Endothelial cell of umbilical vein (primary cell): ENCODE data around the gene MYL11. TPM values are rescaled to one million over a fixed set of nuclear protein-coding genes. Genes with fewer than 3 reads are reported as not detected.
A peak's percentile ranks its signal among the peaks of the same experiment; 100 is the strongest.
"Not testable (repeated sequence)": the region's sequence is repeated elsewhere in the genome, so short reads cannot be mapped to it uniquely, and the experiment has no call there.

ENCODE experiments used
- Bru-seq: library from RNA; stranded (reverse); fragments of 400-500 nt; gene quantifications from one replicate; lab custom pipeline; 2021; lab: Mats Ljungman, UMichigan
- BruChase-seq, 2 experiments: library from RNA; stranded (reverse); fragments of 400-500 nt; gene quantifications; one replicate each; lab custom pipeline; 2021; lab: Mats Ljungman, UMichigan
- BruUV-seq: library from RNA; stranded (reverse); fragments of 400-500 nt; replicated peaks from 2 replicates; lab custom pipeline; 2021; lab: Mats Ljungman, UMichigan
- CTCF ChIA-PET: fragments of 300-600, 350-600 bp; sonication (Branson Sonifier 250); formaldehyde crosslinking; loops from one replicate; lab custom pipeline; 2021; ENCODE audit warnings: antibody characterized with exemption, inconsistent platforms; lab: Charles Lee
- POLR2A ChIA-PET: fragments of 300-600, 350-600 bp; sonication (Branson Sonifier 250); formaldehyde crosslinking; loops from one replicate; lab custom pipeline; 2021; ENCODE audit warnings: antibody characterized with exemption, inconsistent platforms; lab: Charles Lee
- DNase-seq: peaks from one replicate; pipeline ENCODE4 v3.0.0-alpha.2; 2011; ENCODE audit warnings: low read depth, low spot score
- FAIRE-seq: peaks from 2 replicates; lab custom pipeline; 2011; peaks lifted over from hg19 to GRCh38; lab: Jason Lieb, UNC
- H2AFZ ChIP-seq: 2 replicates; pipeline ENCODE4 v1.6.0; 2012; ENCODE audit warnings: low read depth, low read length, control low read depth, inconsistent platforms
- H3K27ac ChIP-seq: 2 replicates; pipeline ENCODE4 v1.5.1; 2011; ENCODE audit warnings: low read depth, mild to moderate bottlenecking, control low read depth, low read length, moderate library complexity; ENCODE audit not compliant: insufficient read depth
- H3K27me3 ChIP-seq, 2 experiments: 2 replicates each; pipeline versions ENCODE4 v1.6.0 to v1.6.1; 2011; ENCODE audit warnings: low read length in 2 of 2, mixed read lengths in 1 of 2; ENCODE audit not compliant: control insufficient read depth in 2 of 2, insufficient read depth in 2 of 2
- H3K36me3 ChIP-seq, 2 experiments: 2 replicates in 1 of 2; 3 replicates in 1 of 2; pipeline ENCODE4 v1.5.1; 2011; ENCODE audit warnings: low read length in 2 of 2, mild to moderate bottlenecking in 1 of 2, moderate library complexity in 1 of 2; ENCODE audit not compliant: control insufficient read depth in 2 of 2, insufficient read depth in 2 of 2; ENCODE audit errors: extremely low read depth in 1 of 2
- H3K4me1 ChIP-seq: 3 replicates; pipeline ENCODE4 v1.5.1; 2011; ENCODE audit warnings: mild to moderate bottlenecking, low read length; ENCODE audit not compliant: control insufficient read depth, insufficient read depth; ENCODE audit errors: extremely low read depth
- H3K4me2 ChIP-seq: 2 replicates; pipeline ENCODE4 v1.6.1; 2011; ENCODE audit warnings: low read length, control low read depth, mixed read lengths; ENCODE audit not compliant: insufficient read depth
- H3K4me3 ChIP-seq, 3 experiments: fragments of 200-600 bp in 1 of 3; sonication (generic), shearing (Covaris generic) in 1 of 3; replicated peaks in 1 of 3; 2 replicates each; pipeline ENCODE4 v1.5.1; 2011 to 2016; ENCODE audit warnings: control low read depth in 3 of 3, low read length in 3 of 3, mild to moderate bottlenecking in 2 of 3, inconsistent platforms in 1 of 3, low read depth in 1 of 3, moderate library complexity in 1 of 3; ENCODE audit not compliant: insufficient read depth in 1 of 3
- H3K79me2 ChIP-seq: 2 replicates; pipeline ENCODE4 v1.6.0; 2012; ENCODE audit warnings: low read length, inconsistent platforms; ENCODE audit not compliant: control insufficient read depth, insufficient read depth
- H3K9ac ChIP-seq: replicated peaks from 2 replicates; pipeline ENCODE3; 2011; ENCODE audit warnings: low read length, control low read depth; ENCODE audit not compliant: insufficient read depth; ENCODE audit errors: extremely low read depth
- H3K9me1 ChIP-seq: replicated peaks from 3 replicates; pipeline ENCODE4 v1.6.0; 2011; ENCODE audit warnings: mild to moderate bottlenecking, low read length; ENCODE audit not compliant: control insufficient read depth, insufficient read depth; ENCODE audit errors: extremely low read depth
- H3K9me3 ChIP-seq: replicated peaks from 2 replicates; pipeline ENCODE4 v1.5.1; 2012; ENCODE audit warnings: low read length, inconsistent platforms; ENCODE audit not compliant: control insufficient read depth, insufficient read depth
- H4K20me1 ChIP-seq: replicated peaks from 2 replicates; pipeline ENCODE3; 2011; ENCODE audit warnings: mild to moderate bottlenecking, low read length; ENCODE audit not compliant: control insufficient read depth, insufficient read depth; ENCODE audit errors: extremely low read depth
- EZH2 ChIP-seq: IDR thresholded peaks from 2 replicates; pipeline ENCODE4 v1.6.1; 2012; ENCODE audit warnings: borderline replicate concordance, low read depth, mild to moderate bottlenecking, moderate library complexity, low read length, inconsistent platforms; ENCODE audit not compliant: severe bottlenecking
- FOS ChIP-seq: IDR thresholded peaks from 2 replicates; pipeline ENCODE4 v1.6.1; 2011; ENCODE audit warnings: mild to moderate bottlenecking, low read length, moderate library complexity, borderline replicate concordance; ENCODE audit not compliant: insufficient read depth
- GATA2 ChIP-seq: IDR thresholded peaks from 2 replicates; pipeline ENCODE4 v1.7.0; 2011; ENCODE audit warnings: low read depth, mild to moderate bottlenecking, moderate library complexity, mixed read lengths, low read length; ENCODE audit not compliant: insufficient read length, insufficient read depth
- JUN ChIP-seq: IDR thresholded peaks from 2 replicates; pipeline ENCODE4 v1.6.1; 2011; ENCODE audit warnings: borderline replicate concordance, low read depth; ENCODE audit not compliant: insufficient read length, insufficient read depth
- MAX ChIP-seq: IDR thresholded peaks from 2 replicates; pipeline ENCODE4 v1.6.1; 2011; ENCODE audit not compliant: insufficient read depth, insufficient read length
- MYC ChIP-seq: IDR thresholded peaks from one replicate; pipeline ENCODE4 v1.6.1; 2011; ENCODE audit warnings: mild to moderate bottlenecking, low read depth, low read length
- POLR2A ChIP-seq: IDR thresholded peaks from 2 replicates; pipeline ENCODE4 v1.6.1; 2012; ENCODE audit warnings: low read depth, mild to moderate bottlenecking, control low read depth, low read length
- POLR2AphosphoS5 ChIP-seq: IDR thresholded peaks from 2 replicates; pipeline ENCODE4 v1.6.1; 2012; ENCODE audit warnings: low read depth, mild to moderate bottlenecking, control low read depth, low read length, moderate library complexity; ENCODE audit not compliant: insufficient read depth
- dilution Hi-C: fragments of 300-500 bp; cut with MboI; formaldehyde crosslinking; loops from one replicate; pipeline ENCODE4 v1.15.0; 2019; ENCODE audit warnings: low sequenced_read_pairs; ENCODE audit not compliant: extremely low pct_ligation_motif_present
- intact Hi-C: fragments of 100-400 bp; cut with micrococcal nuclease; formaldehyde crosslinking; loops from one replicate; pipeline ENCODE4 v1.10.0; 2022
- long read RNA-seq: library from polyadenylated mRNA; stranded (forward); transcript quantifications from one replicate; pipeline ENCODE4 v2.0.0, GENCODE V29; 2021
- polyA minus RNA-seq, 3 experiments: library from RNA; depleted of rRNA, polyadenylated mRNA; stranded (reverse); fragments of >200 nt; gene quantifications; 1 replicate in 1 of 3; 2 replicates in 2 of 3; pipeline ENCODE4 v1.2.3, GENCODE V29; 2011
- polyA plus RNA-seq, 4 experiments: library from polyadenylated mRNA; depleted of rRNA in 3 of 4; stranded (reverse) in 3 of 4; unstranded in 1 of 4; fragments of >200 nt; gene quantifications; 2 replicates each; pipeline versions ENCODE4 v1.2.1 to v1.2.3, GENCODE V29; 2011 to 2012; ENCODE audit warnings: missing spikeins in 1 of 4
- total RNA-seq: library from RNA; stranded (reverse); gene quantifications from 2 replicates; pipeline ENCODE4 v1.2.3, GENCODE V29; 2021
- TF ChIP-seq, protein P1 (sequence below), 2 donors: IDR thresholded peaks; 1 replicate in 1 of 2; 2 replicates in 1 of 2; pipeline ENCODE4 v1.5.1; 2011; ENCODE audit warnings: low read length in 2 of 2, mild to moderate bottlenecking in 2 of 2, moderate library complexity in 2 of 2, control low read depth in 1 of 2, inconsistent platforms in 1 of 2, low read depth in 1 of 2; ENCODE audit not compliant: insufficient read depth in 1 of 2; ENCODE audit errors: extremely low read depth in 1 of 2

MYL11 gene, protein sequence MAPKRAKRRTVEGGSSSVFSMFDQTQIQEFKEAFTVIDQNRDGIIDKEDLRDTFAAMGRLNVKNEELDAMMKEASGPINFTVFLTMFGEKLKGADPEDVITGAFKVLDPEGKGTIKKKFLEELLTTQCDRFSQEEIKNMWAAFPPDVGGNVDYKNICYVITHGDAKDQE
- total RNA-seq, result 1.3 TPM in 1 of 2 replicates, not detected in the other
- polyA plus RNA-seq, result not detected in 2 replicates
- not detected in 2 replicates for polyA plus RNA-seq (2011; cell fraction: cytosol; rRNA removed)
- polyA plus RNA-seq (2011; cell fraction: nucleus; rRNA removed), result not detected in 2 replicates
- not detected in 2 replicates for polyA plus RNA-seq (2012)
- polyA minus RNA-seq, result not detected in 2 replicates
- polyA minus RNA-seq (2011; cell fraction: cytosol; rRNA and poly(A)+ RNA removed), result not detected
- polyA minus RNA-seq (2011; cell fraction: nucleus; rRNA and poly(A)+ RNA removed), result not detected in 2 replicates
- Bru-seq, nascent RNA, result not detected
- not detected for BruChase-seq, experiment 1, labeled RNA remaining after a 6-hour chase
- not detected for BruChase-seq, experiment 2, labeled RNA remaining after a 2-hour chase
- long read RNA-seq, partial matches to known transcripts, result 1 of 7 reads
- long read RNA-seq, other reads (novel, unspliced or antisense), result 4 of 7 reads

DNA sequence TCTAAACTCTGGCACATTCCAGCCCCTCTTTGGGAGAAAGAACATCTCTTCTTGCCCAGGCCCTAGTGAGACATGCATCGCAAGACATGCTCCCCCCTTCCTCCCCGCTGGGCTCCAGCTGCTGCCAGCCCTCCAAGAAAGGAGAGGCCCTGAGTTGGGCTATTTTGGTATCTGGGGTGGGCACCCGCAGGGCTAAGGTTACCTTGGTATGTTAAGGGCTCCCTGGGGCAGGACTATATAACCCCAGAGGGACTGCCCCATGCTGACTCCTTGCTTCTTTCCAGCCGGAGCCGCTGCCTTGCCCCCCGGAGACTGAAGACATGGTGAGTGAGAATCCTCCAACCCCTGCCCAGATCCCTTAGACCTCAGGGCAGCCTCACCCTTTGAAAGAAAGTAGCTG lies at the start of gene MYL11:
Gene MYL11, plus strand, starts transcription at position 265 of the 400 bp plus-strand sequence. Its CDS starts 56 bp downstream, at position 321.
- no TSS peak for BruUV-seq
- Histone ChIP-seq H4K20me1 (no peaks in the 10 kb centered on the region), H2AFZ (no peak within 1 kb of the TSS), H3K36me3 (no peaks in the 10 kb centered on the region), H3K9me1 (no peaks in the 10 kb centered on the region), H3K27me3 (no peaks in the 10 kb centered on the region), H3K9me3 (no peaks in the 10 kb centered on the region), H3K4me3 (no peak within 1 kb of the TSS), H3K27ac (no peak within 1 kb of the TSS), H3K9ac (no peak within 1 kb of the TSS), H3K4me1 (peaks cover 16% of the 10 kb centered on the region), H3K4me2 (no peak within 1 kb of the TSS), H3K79me2 (peaks cover 4% of the 10 kb centered on the region)
- TF ChIP-seq, protein P1, sequence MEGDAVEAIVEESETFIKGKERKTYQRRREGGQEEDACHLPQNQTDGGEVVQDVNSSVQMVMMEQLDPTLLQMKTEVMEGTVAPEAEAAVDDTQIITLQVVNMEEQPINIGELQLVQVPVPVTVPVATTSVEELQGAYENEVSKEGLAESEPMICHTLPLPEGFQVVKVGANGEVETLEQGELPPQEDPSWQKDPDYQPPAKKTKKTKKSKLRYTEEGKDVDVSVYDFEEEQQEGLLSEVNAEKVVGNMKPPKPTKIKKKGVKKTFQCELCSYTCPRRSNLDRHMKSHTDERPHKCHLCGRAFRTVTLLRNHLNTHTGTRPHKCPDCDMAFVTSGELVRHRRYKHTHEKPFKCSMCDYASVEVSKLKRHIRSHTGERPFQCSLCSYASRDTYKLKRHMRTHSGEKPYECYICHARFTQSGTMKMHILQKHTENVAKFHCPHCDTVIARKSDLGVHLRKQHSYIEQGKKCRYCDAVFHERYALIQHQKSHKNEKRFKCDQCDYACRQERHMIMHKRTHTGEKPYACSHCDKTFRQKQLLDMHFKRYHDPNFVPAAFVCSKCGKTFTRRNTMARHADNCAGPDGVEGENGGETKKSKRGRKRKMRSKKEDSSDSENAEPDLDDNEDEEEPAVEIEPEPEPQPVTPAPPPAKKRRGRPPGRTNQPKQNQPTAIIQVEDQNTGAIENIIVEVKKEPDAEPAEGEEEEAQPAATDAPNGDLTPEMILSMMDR (IDR thresholded peaks at IDR 0.05; ENCODE audit: extremely low read depth in 1 of 2, insufficient read depth in 1 of 2, low read depth in 1 of 2, low read length in 2 of 2), result no peak
- TF ChIP-seq MAX, result no peak
- no peak for TF ChIP-seq MYC
- TF ChIP-seq EZH2, result no peak
- TF ChIP-seq POLR2A, result no peak
- TF ChIP-seq JUN, result no peak
- TF ChIP-seq FOS, result no peak
- TF ChIP-seq GATA2, result no peak
- no peak for TF ChIP-seq POLR2AphosphoS5
- DNase-seq, result no peak
- no peak for FAIRE-seq
- intact Hi-C loops (no loop called here), dilution Hi-C loops (no loop called here)
- POLR2A ChIA-PET, result no interaction called here
- CTCF ChIA-PET, result no interaction called here

DNA sequence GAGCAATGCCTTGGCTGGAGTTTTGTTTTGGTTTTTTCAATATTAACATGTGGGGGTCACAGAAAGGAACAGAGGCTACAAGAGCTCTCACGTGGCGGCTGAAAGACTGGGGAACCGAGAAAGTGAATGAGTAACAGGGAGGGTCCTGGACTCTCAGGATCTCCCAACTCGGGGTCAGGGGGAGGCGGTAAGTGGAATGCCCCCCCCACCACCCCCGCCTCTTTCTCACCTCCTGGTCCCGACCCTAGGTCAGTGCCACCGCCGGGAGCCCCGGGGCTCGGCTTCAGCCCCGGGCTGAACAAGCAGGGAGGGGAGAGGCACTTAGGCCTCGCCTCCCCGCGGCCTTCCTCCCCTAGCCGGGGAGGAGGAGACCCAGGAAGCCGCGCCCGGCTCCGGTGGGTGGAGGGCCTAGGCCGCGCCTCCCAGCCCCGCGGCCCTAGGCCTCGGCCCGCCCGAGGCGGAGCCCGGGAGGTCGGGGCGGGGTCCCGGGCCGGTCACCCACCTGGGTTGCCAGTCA lies 40.1 kb upstream of the MYL11 start:
- H3K4me1 ChIP-seq, H3K9me3 ChIP-seq, H4K20me1 ChIP-seq, FAIRE-seq, dilution Hi-C loops, BruUV-seq, H3K27ac ChIP-seq, H3K27me3 ChIP-seq, POLR2A ChIA-PET, H3K36me3 ChIP-seq, H2AFZ ChIP-seq, H3K9ac ChIP-seq, H3K9me1 ChIP-seq: not testable (repeated sequence)
- Histone ChIP-seq H3K4me2 (peak overlapping the region; percentile 21), H3K79me2 (peaks cover 20% of the 10 kb centered on the region), H3K4me3 (peak overlapping the region; percentile 42 to 72 (median 59))
- CTCF ChIA-PET, result interaction anchor here (1.1 kb wide), 1 partner anchor 10 kb away, joined by 4 read pairs; no protein-coding TSS in a partner anchor
- intact Hi-C loops, result loop anchor here (2.0 kb wide), 1 partner anchor 36 kb away; the partner anchor contains the start of gene TBC1D10B
- DNase-seq, result peak; percentile 44
